Iris pigment epithelial cell (primary cell): ENCODE data around the gene RALGAPA2.

Experiments
- DNase-seq: peaks from one replicate; pipeline ENCODE4 v3.0.0-alpha.2; 2011; ENCODE audit warnings: low read depth

Gene RALGAPA2

DNA sequence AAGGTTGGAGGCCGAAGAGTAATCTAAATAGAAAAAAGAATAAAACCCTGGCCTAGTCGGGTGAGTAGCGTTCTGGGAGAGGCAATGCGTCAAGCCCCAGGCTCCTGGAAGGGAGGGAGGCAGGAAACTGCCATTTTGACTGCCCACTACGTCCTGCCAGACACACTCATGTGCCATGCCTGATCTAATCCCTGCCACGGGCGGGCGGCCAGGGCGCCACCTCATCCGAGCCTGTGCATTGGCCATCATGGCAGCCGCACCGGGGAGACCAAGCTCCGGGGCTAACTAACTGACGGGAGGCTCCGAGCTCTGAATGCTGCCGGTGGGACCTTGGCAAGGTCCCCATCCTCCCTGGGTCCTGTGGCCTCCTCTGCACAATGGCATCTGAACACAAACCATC lies 275.8 kb downstream of the RALGAPA2 start:
- no peak for DNase-seq

DNA sequence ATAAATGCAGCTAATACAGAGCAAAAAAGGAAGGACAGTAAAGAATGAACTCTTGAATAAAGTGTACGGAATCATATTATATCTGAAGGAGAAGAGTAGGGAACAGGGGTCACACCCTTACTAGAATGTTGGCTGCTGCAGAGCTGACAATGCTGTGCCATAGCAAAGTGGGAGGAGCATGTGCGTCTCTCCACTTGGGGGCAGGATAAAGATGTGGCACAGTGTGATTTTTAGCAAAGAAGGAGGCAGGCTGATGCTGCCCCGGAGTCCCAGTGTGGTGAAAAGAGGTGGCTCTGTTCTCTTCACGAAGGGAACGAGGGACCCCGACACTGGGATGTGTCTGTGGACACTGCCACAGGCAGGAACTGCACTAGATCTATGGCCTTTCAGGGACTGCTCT lies 277.0 kb downstream of the RALGAPA2 start:
- DNase-seq = no peak

DNA sequence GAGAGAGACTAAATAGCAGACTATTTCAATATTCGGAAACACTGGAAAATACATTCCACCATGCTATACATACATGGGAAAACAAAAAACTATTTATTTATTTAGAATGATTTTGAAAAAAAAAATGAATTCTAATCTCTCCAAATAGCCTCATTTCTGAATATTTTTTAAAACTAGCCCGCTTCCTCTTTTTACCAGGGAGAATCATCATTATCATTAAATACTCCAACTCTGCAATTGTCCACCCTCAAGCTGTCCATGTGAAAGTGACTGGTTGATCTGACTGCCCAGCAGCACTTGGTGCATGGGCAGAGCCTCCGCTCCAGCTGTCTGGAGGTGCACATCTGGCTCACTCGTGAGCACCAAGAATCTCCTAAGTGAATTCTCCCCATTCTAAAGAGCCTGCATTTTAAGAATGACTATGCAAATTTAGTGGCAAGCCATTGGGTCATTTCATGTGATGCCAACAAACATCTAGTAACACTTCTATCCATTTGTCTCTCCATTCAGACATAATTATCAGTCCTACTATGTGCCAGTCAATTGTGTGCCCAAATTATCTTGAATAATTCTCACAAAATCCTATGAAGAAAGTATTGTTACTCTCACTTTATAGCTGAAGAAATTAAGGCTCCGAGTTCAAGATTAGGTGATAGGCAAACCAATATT lies 279.7 kb downstream of the RALGAPA2 start:
- DNase-seq = no peak

DNA sequence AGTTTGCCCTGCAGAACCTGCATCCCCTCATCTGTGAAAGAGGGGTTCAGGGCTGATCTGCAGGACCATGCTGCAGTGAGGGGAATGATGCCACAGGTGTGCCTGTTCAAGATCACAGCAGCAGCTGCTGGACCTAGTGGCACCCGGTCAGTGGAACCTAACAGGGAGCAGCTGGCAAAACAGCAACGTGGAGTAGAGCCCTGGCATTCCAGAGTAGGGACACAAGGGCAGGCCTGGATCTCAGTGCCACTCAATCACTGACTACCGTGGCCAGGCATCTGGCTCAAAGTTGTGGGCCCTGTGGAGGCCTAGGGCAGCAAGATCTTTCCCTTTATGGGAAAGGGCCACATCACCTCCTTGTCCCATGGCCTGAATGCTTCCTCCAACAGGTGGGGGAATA lies 282.4 kb downstream of the RALGAPA2 start:
- no peak for DNase-seq

DNA sequence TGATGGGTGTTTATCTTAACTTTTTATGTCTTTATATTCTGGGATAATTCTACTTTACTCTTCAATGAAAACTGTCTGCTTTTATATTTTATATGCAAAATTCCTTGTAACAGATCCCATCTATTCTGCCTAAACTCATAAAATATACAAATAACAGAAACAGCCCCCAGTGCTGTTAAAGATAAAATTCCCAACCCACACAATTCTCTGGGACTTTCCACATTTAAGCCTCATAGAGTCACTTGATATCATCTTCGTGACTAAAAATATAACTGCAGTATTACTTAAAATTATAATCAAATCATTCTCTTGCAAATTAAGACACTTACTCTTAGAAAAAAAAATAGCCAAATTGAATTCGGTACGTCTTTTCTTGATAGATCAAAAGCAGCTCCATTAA lies 284.4 kb downstream of the RALGAPA2 start:
- no peak for DNase-seq

DNA sequence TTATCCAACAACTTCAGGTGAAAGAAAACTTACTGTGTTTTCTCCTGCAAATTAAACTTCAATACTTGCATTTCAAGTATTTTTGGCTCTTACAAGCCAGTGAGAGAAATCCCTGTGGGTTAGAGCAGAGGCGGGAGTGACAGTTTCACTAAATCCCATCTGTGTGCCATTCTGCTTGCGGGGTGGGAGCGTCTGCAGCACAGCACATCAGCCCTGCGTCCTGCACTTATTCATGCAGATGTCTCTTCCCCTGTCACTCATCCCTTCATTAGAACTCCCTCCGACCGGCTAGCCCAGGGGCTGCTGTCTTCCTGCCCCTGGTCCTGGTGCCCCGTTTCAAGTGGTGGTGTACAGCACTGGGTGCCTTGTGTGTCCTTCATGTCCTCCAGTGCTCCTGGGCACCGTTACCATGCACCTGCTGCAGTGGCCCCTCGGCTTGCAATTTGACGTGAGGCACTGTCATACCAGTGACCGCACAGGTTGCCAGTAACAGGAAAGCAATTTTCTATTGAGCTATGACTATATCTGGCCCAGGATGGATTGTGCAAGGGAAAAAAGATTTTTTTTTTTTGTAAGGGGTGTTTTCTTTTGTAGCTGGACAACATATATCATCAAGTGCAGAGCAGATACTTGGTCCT lies 285.1 kb downstream of the RALGAPA2 start:
- no peak for DNase-seq

DNA sequence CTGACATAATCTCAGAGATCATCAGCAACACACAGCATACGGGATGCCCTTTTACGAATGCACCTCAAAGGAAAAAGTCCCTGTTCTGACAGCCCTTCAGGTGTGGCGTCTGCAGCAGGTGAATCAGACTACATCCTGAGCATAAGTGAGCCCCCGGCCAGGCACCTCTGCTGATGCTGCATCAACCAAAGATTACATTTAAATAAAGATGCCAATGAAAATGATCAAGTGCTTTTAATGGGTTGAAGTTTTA lies 285.9 kb downstream of the RALGAPA2 start:
- DNase-seq = no peak

DNA sequence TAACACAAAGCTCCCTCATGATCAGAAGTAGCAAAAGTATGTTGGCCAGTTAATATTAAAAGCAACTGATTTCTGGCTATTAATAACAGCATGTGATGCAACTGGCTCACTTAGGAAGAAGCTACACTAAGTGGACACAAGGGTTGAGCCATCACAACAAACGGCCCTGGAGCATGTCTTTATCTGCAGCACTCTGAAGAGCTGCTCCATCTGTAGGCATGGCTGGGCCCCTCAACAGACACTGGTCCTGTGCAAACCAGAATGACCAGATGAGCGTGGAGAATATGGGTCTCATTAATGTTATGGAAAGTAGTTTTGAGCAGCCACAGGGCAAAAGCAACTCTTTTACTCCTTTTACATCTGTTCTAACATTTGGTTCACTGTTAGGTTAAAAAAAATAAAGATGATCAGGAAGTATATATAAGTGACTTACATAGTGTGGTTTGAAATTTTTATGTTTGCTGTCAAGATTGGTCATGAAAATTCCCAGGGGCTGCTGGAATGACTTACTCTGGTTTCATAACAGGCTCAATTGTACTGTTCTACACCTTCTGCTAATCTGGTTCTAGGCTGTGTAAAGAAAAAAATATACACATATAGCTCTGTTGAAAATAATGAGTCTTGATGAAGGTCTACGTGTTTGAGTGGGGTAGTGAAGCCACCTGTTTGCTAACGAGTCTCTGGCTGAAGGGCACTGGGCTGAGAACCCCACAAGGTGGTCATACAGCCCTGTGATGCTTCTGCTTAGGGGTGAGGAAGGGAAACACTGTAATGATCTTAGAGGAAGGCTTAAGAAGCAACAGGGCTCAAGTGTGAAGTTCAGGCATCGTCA lies 286.4 kb downstream of the RALGAPA2 start:
- no peak for DNase-seq

DNA sequence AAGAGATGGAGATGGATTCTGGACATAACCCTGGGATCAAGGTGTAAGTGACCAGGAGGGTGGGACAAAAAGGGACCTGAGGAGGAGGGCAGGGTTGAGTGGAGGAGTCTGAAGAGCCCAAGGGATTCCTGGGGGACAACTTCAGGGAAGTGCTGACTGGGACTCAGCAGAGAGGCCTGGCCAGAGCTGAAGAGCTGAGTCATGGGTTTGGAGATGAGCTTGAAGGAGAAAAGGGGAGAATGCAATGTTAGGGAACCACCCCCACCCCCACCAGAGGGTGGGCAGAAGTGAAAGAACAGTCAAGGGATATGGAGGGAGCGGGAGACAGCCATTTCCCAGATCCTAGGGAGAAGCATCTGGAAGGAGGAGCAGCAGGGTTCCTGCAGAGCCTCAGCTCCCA lies 289.3 kb downstream of the RALGAPA2 start:
- no peak for DNase-seq

DNA sequence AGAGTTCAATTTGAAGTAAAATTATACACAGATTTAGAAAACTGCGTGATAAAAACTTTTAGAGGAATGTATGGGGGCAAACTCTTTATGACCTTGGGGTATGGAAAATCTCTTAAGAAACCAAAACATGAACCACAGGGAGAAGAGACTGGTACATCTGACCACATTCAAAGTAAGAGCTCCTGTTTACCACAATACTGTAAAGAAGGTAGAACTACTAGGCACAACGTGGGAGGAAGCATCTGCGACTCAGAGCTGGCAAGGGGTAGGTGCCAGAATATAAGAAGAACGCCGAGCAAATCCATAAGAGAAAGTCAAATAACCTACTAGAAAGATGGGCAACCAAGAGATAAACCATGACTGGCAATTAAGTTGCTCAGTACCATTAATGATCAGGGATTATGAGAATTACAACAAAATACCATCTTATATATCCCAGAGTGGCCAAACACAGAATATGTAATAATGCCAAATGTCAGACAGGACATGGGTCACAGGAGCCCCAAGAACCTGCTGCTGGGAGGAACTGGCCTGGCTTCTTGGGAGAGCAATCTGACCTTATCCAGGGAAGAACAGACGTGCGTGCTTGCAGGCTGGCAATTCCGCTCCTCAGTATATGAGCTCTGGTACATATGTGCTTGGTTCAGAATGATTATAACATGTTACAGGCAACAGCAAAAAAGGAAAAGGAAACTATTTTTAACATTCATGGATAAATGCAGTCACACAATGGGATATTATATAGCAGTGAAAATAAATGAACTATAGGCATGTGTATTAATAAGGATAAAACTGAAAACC lies 294.4 kb downstream of the RALGAPA2 start:
- DNase-seq = no peak

DNA sequence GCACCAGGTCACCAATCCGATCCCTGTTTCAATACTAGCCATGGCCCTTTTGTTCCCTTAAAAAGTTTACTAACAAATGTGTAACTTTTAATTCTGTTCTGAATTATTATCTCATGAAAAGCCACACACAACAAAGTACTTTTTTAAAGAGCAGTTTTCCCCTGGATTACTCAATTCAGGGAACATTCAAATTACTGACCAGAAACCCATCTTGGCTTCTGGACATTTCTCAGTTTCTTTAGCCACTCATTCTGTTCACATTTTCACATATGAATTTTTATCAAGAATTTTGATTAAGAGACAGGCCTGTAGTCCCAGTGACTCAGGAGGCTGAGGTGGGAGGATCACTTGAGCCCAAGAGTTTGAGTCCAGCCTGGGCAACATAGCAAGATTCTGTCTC lies 297.1 kb downstream of the RALGAPA2 start:
- DNase-seq = no peak

DNA sequence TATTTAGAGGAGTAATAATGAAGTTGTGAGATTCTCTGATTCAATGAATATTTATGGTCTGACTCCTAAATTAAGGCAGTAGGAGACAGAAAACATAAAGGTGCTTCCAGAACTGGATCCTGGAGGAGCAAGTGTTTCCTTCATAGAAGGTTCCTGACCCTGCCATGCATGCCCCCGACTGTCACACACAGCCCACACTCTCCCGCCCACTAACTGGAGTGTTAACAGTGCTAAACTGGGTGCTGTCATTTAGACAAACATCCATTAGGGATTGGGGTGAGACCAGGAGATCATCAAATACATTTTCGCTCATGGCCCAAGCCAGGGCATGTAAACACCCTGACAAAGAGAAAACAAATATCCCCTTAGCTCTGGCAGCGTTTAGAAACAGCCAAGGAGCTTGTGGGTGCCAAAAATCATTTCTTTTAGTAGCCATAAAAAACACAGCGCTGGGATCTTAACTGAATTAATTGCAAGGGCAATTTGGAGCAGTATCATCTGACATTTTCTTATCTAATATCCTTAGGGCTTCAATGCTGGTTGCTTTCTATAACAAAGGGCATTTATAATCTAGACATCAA lies 297.7 kb downstream of the RALGAPA2 start:
- no peak for DNase-seq

DNA sequence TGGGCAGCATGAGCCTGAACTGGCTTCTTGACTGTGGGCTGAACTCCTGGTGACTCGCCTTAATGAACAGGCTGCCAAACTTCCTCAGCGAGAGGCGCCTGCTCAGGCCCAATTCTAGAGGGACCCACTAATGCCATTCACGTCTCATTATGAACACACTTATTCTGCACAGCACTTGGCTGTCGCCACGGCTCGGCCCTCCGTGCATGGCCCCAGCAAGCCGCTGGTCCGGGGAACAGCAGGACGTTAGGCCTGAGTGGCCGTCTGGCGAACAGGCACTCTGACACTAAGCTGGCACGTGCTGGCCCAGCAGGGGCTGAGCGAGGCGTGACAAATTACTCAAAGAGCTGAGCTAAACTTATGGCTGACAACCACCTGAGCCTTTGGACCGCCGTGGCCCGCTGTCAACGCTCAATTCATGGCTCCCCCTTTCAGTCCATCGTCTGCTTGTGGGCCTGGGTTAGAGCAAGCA lies 298.6 kb downstream of the RALGAPA2 start:
- no peak for DNase-seq

DNA sequence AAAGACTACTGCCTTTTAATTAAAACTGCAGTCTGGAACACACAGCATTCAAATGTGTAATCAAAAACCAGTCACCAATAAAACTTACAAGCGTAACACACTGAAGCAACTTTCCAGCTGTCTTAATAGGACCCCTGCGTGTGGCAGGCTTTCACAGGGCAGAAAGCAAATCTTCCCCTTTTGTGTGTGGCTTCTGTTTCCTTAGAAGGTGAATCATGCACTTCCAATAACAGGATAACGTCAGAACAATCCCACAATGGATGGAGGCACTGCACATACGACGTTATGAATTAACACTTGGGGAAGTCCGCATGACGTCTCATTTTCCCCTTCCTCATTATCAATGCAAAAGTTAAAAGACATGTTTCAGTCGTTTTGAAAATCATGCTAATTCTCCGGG lies 299.7 kb downstream of the RALGAPA2 start:
- no peak for DNase-seq

DNA sequence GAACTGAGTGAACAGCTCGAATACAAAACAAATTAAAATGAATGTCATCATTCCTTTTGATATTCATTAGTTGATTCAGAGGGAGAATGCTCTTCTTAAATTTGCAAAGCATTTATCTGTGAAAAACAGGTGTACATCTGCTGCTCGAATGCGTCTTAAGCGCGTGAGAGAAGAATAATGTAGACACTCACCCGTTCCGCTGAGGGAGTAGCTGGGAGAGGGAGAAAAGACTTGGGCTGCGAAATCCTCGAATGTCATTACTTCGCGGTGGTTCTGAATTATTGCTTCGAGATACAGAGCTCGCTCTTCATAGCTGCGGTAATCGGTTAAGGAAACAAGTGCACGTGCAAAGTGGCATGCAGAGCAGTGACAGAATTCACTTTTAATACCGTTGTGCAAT lies 300.6 kb downstream of the RALGAPA2 start:
- no peak for DNase-seq

DNA sequence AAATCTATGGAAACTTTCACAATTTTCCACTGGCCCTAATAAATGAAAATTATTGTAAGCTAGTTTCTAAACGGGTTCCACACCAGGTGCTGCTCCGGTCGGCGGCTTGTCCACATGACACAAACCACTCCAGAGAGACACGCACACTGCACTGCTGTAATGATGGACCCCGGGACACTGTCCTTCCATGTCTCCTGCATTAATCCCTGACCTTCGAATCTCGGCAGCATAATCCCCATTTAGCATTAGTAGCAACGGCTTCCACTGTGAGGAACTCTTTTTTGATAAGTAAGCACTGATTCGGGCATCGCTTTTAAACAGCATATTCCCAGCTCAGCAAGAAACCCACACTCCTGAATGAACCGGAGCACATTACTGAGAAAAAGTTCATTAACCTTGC lies 301.0 kb downstream of the RALGAPA2 start:
- DNase-seq = no peak

DNA sequence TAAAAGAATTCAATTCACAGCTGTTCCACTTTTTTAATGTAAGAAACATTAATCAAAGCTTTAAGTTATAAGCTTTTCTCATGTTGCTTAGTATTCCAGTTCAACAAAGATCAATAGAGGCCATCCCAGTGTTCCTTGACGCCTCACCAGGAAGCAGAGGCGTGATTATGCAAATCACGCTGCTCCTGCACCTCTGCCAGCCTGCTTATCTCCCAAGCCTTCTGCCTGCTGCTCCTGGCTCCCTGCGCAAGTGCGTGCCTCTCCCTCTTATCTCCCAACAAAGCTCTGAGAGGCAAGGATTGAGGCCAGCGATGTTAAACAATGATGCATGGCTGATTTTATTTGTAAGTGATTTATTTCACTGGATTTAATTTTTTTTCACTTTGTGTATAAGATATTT lies 301.8 kb downstream of the RALGAPA2 start:
- DNase-seq = no peak

DNA sequence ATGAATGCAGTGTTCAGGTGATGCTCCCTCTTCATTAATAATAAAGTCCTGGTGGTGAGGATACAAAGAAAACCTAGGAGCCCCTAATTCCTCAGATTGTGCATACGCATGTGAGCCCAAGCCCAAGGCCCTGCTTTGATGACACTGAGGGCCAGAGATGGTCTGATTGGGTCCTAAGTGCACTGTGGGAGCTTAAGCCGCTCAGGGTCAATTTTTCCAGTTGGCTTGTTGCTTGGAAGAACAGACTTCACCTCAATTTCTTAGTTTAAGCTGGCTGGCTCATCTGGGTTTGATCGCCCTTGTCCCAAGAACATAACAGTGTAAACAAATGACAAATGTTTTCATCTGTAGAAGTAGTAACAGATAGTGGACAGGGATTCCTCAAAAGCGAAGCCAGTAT lies 303.1 kb downstream of the RALGAPA2 start:
- no peak for DNase-seq

DNA sequence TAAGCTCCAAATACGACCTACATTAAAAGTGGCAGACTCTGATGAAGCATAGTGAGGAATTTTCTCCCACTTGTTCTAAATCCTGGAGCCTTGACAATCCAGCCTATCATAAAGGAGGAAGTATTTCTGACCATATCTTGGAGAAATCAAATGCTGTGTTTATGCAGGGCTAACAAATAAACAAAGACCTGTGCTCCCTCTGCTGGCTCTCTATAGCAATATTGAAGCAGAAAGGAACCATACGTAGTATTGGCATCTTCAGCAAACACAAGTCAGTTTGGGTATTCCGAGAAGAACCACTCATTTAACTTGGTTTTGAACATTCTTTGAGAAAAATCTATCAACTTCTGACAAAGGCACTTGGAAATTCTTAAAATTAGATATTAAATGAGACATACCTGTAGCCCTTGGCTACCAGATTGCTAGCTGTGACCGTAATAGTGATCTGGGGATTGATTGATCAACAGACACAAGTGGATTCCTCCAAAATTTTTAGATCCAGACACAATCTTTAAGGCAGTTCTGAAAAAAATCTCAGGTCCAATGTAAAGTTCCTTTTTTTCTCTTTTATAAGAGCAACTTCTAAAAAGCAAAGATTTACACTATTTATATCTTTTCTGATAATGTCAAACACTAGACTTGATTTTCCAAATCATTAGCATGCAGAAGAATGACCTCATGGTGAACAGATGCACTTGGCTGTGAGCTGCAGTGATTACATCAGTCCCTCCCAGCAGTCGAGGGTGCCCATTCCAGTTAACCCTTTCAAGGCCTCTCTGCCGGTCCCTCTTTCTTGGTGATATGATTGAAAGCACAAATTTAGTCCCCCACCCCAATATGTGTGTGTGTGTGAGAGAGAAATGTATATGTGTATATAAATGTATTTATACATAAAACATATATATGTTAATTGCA lies 304.3 kb downstream of the RALGAPA2 start:
- DNase-seq = peak; percentile 12

DNA sequence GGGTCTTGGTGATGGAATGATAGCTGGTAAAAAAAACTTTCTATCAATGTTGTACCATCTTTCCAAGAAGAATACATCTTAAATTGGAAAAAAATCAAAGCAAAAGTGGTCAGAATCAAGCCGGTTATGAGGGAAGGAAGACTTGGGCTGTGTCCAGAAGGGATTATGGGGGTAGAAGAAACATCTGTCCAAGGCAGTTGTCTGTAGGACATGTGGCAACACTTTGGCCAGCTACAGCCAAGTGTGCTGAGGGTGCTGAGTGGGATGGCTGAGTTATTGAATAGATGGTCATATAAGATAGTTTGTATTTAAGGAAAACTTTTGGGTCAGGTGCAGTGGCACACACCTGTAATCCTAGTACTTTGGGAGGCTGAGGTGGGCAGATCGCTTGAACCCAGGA lies 306.1 kb downstream of the RALGAPA2 start:
- no peak for DNase-seq

DNA sequence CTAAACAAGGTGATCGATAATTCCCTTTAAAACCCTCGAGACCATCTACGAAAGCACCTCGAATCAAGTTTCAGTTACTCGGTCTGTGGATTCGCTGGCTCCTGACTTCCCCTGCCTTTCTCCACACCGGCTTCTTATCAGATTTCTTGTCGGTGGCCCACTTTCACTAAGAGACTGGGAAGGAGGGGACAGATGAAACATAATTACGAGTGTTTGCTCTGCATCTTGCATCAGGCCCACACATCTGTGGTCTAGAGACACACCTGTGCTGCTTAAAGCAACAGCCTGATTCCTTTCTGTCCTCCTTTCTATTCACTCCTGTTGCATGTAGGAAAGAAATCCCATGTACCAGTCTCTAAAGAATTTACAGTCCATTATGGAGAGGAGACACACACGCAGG lies 306.8 kb downstream of the RALGAPA2 start:
- no peak for DNase-seq
